K562 (cell line): ENCODE measurements around the gene ZNF467. TPM values are rescaled to one million over a fixed set of nuclear protein-coding genes. Genes with fewer than 3 reads are reported as not detected.

Experiments used
- CREBBP ChIP-seq: IDR thresholded peaks from one replicate; pipeline ENCODE4 v1.6.1; 2012; ENCODE audit warnings: low read depth, mild to moderate bottlenecking, control low read depth, inconsistent platforms, low read length
- FOXP1 ChIP-seq: sonication (generic); formaldehyde crosslinking; IDR thresholded peaks from 2 replicates; pipeline ENCODE4 v1.8.0; 2022; ENCODE audit warnings: mild to moderate bottlenecking, missing genetic modification reagents
- JUN ChIP-seq, 2 experiments: sonication (generic) in 1 of 2; formaldehyde crosslinking in 1 of 2; IDR thresholded peaks; 2 replicates each; pipeline versions ENCODE4 v1.6.1 to v1.8.0; 2012 to 2022; ENCODE audit warnings: borderline replicate concordance in 2 of 2, mild to moderate bottlenecking in 2 of 2, improper control_type of control experiment in 1 of 2, low read depth in 1 of 2, low read length in 1 of 2, missing genetic modification reagents in 1 of 2
- KAT8 ChIP-seq: fragments of 450-650 bp; IDR thresholded peaks from 2 replicates; pipeline ENCODE4 v1.6.1; 2016; ENCODE audit warnings: low read depth, mild to moderate bottlenecking
- SMC3 ChIP-seq: conservative IDR thresholded peaks from 2 replicates; pipeline ENCODE4 v1.6.1; 2011; ENCODE audit warnings: low read depth, low read length, improper control_type of control experiment; ENCODE audit not compliant: insufficient read depth
- STAT5A ChIP-seq: IDR thresholded peaks from 2 replicates; pipeline ENCODE4 v1.6.1; 2012; ENCODE audit warnings: low read length, inconsistent platforms, borderline replicate concordance
- TEAD4 ChIP-seq, 2 experiments: sonication (generic) in 1 of 2; formaldehyde crosslinking in 1 of 2; IDR thresholded peaks; 2 replicates each; pipeline versions ENCODE4 v1.6.1 to v1.8.0; 2012 to 2022; ENCODE audit warnings: borderline replicate concordance in 1 of 2, inconsistent platforms in 1 of 2, low read length in 1 of 2, mild to moderate bottlenecking in 1 of 2, missing genetic modification reagents in 1 of 2
- ZNF12 ChIP-seq: sonication (generic); formaldehyde crosslinking; IDR thresholded peaks from 2 replicates; pipeline ENCODE4 v1.4.0; 2020; ENCODE audit warnings: mild to moderate bottlenecking, missing genetic modification reagents
- ZNF174 ChIP-seq: fragments of 250-450 bp; sonication (Bioruptor Pico); IDR thresholded peaks from 2 replicates; pipeline ENCODE4 v1.4.0; 2020; ENCODE audit warnings: mild to moderate bottlenecking
- polyA plus RNA-seq, 8 experiments: library from polyadenylated mRNA; depleted of rRNA in 4 of 8; stranded (reverse) in 5 of 8; unstranded in 3 of 8; fragments of >200 nt; fragmentation: Nextera tagmentation in 2 of 8; fragmentation: Illumina TruSeq in 1 of 8; extraction: Ambion mirVana in 2 of 8; extraction: Trizol in 1 of 8; gene quantifications; 2 replicates each; pipeline versions ENCODE4 v1.2.1 to v1.2.3, GENCODE V29; 2011 to 2014; ENCODE audit warnings: inconsistent platforms in 1 of 8, missing spikeins in 1 of 8
- total RNA-seq, 7 experiments: library from RNA; depleted of rRNA in 6 of 7; stranded (reverse); fragments of >200 nt in 6 of 7; fragmentation: Illumina TruSeq in 2 of 7; extraction: Trizol in 2 of 7; gene quantifications; 2 replicates each; pipeline versions ENCODE4 v1.2.1 to v1.2.3, GENCODE V29; 2011 to 2021; ENCODE audit warnings: low replicate concordance in 1 of 7
- TF ChIP-seq, protein P1 (sequence below), 2 experiments: fragments of 450-650 bp; IDR thresholded peaks; 2 replicates each; pipeline ENCODE4 v1.6.1; 2016; ENCODE audit warnings: mild to moderate bottlenecking in 2 of 2, borderline replicate concordance in 1 of 2, low read depth in 1 of 2, moderate library complexity in 1 of 2
- TF ChIP-seq, protein P2 (sequence below): fragments of 200-800 bp; sonication (Bioruptor generic); IDR thresholded peaks from 2 replicates; pipeline ENCODE4 v1.6.1; 2017; ENCODE audit warnings: missing genetic modification characterization, missing compliant biosample characterization
- TF ChIP-seq, protein P3 (sequence below): fragments of 250-450 bp; sonication (Bioruptor Pico); IDR thresholded peaks from 2 replicates; pipeline ENCODE4 v1.4.0; 2020; ENCODE audit warnings: borderline replicate concordance
- TF ChIP-seq, protein P4 (sequence below): sonication (generic); formaldehyde crosslinking; IDR thresholded peaks from 2 replicates; pipeline ENCODE4 v1.8.1; 2023; ENCODE audit warnings: mild to moderate bottlenecking, missing genetic modification reagents, moderate library complexity

Gene ZNF467
- total and polyA plus RNA-seq, 9 of the 15 experiments (the other 6 are each of a cell fraction or from before 2014, with no cell fraction given) = 0.32 to 14.2 (median 1.7) TPM

DNA sequence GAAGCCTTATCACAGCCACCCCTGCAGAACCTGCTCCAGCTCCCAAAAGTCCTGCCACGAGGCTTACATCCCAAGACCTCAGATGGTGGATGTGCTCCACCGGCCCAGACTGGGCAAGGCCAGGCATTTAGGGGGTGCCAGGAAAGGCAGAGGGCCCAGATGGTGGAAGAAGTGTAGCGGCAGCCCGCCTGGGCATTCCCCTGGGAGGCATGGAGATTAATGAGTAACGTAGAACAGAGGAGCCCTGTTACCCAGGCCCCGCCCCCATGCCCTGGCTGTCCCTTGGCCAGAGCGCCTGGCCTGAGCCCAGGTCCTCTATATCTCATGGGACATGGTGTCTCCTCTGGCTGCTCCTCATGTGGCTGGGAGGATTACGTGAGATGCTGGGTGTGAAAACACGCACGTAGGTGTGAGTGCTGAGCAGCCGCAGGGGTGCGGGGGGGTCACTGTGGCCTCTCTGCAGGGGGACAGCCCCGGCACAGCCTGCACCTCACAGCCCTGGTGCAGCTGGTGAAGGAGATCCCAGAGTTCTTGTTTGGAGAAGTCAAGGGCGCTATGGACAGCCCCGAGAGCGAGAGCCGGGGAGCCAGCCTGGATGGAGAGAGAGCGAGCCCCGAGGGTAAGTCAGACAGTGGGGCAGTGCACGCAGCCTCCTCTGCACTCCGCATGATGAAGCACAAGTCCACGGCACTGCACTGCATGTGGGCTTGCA is 52.9 kb downstream of the ZNF467 start (continued):
- TF ChIP-seq, protein P1, sequence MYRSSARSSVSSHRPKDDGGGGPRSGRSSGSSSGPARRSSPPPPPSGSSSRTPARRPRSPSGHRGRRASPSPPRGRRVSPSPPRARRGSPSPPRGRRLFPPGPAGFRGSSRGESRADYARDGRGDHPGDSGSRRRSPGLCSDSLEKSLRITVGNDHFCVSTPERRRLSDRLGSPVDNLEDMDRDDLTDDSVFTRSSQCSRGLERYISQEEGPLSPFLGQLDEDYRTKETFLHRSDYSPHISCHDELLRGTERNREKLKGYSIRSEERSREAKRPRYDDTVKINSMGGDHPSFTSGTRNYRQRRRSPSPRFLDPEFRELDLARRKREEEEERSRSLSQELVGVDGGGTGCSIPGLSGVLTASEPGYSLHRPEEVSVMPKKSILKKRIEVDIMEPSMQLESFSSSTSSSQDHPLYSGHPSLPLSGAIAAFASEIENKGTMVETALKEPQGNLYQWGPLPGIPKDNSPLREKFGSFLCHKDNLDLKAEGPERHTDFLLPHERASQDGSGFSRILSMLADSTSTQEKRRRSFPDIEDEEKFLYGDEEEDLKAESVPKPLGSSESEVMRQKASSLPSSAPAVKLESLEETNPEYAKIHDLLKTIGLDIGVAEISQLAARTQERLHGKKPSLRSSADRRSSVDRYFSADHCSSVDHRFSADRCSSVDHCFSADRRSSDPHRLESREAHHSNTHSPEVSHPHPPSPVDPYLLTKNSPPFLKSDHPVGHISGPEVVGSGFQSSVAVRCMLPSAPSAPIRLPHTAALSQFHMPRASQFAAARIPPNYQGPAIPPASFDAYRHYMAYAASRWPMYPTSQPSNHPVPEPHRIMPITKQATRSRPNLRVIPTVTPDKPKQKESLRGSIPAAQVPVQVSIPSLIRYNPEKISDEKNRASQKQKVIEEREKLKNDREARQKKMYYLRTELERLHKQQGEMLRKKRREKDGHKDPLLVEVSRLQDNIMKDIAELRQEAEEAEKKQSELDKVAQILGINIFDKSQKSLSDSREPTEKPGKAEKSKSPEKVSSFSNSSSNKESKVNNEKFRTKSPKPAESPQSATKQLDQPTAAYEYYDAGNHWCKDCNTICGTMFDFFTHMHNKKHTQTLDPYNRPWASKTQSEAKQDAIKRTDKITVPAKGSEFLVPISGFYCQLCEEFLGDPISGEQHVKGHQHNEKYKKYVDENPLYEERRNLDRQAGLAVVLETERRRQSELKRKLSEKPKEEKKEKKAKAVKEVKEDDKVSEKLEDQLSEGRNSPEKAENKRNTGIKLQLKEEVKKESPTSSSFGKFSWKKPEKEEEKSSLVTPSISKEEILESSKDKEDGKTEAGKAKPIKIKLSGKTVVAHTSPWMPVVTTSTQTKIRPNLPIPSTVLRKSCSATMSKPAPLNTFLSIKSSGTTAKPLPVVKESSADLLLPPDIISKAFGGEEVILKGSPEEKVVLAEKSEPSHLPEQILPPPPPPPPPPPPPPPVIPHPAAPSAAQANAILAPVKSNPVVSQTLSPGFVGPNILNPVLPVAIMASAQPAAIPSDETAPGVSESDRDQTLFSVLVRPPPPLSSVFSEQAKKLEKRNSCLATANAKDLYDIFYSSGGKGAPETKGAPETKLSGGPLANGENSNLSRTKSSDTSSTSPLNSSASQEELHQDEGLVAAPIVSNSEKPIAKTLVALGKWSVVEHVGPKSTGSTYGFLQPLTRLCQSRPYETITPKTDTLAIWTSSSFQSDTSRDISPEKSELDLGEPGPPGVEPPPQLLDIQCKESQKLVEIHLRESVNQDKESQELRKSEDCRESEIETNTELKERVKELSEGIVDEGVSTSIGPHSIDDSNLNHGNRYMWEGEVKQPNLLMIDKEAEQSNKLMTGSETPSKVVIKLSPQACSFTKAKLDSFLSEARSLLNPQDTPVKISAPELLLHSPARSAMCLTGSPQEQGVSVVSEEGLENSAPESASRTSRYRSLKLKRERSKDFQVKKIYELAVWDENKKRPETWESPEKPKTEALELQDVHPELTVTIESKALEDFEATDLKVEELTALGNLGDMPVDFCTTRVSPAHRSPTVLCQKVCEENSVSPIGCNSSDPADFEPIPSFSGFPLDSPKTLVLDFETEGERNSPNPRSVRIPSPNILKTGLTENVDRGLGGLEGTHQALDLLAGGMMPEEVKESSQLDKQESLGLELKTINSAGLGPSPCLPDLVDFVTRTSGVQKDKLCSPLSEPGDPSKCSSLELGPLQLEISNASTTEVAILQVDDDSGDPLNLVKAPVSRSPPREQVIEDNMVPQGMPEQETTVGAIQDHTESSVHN (IDR thresholded peaks at IDR 0.05; ENCODE audit: borderline replicate concordance in 1 of 2, low read depth in 1 of 2) = no peak
- no peak for TF ChIP-seq CREBBP
- TF ChIP-seq STAT5A = no peak
- TF ChIP-seq, protein P2, sequence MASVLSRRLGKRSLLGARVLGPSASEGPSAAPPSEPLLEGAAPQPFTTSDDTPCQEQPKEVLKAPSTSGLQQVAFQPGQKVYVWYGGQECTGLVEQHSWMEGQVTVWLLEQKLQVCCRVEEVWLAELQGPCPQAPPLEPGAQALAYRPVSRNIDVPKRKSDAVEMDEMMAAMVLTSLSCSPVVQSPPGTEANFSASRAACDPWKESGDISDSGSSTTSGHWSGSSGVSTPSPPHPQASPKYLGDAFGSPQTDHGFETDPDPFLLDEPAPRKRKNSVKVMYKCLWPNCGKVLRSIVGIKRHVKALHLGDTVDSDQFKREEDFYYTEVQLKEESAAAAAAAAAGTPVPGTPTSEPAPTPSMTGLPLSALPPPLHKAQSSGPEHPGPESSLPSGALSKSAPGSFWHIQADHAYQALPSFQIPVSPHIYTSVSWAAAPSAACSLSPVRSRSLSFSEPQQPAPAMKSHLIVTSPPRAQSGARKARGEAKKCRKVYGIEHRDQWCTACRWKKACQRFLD (CRISPR knock-in tag) = no peak
- no peak for TF ChIP-seq KAT8
- no peak for TF ChIP-seq ZNF174 (CRISPR knock-in tag)
- no peak for TF ChIP-seq SMC3
- no peak for TF ChIP-seq TEAD4 (IDR thresholded peaks at IDR 0.05; ENCODE audit: low read length)
- peak; percentile 86 for TF ChIP-seq TEAD4 (CRISPR knock-in tag; IDR thresholded peaks at IDR 0.05; ENCODE audit: borderline replicate concordance)
- TF ChIP-seq JUN (IDR thresholded peaks at IDR 0.05; ENCODE audit: borderline replicate concordance, low read depth, low read length) = no peak
- TF ChIP-seq JUN (CRISPR knock-in tag; IDR thresholded peaks at IDR 0.05; ENCODE audit: borderline replicate concordance) = 0 out of 2 replicates have a peak, but pooled peaks have one; percentile 56
- TF ChIP-seq, protein P3, sequence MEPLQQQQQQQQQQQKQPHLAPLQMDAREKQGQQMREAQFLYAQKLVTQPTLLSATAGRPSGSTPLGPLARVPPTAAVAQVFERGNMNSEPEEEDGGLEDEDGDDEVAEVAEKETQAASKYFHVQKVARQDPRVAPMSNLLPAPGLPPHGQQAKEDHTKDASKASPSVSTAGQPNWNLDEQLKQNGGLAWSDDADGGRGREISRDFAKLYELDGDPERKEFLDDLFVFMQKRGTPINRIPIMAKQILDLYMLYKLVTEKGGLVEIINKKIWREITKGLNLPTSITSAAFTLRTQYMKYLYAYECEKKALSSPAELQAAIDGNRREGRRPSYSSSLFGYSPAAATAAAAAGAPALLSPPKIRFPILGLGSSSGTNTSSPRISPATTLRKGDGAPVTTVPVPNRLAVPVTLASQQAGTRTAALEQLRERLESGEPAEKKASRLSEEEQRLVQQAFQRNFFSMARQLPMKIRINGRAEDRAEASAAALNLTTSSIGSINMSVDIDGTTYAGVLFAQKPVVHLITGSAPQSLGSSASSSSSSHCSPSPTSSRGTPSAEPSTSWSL (CRISPR knock-in tag) = 0 out of 2 replicates have a peak, but pooled peaks have one; percentile 16
- TF ChIP-seq, protein P4, sequence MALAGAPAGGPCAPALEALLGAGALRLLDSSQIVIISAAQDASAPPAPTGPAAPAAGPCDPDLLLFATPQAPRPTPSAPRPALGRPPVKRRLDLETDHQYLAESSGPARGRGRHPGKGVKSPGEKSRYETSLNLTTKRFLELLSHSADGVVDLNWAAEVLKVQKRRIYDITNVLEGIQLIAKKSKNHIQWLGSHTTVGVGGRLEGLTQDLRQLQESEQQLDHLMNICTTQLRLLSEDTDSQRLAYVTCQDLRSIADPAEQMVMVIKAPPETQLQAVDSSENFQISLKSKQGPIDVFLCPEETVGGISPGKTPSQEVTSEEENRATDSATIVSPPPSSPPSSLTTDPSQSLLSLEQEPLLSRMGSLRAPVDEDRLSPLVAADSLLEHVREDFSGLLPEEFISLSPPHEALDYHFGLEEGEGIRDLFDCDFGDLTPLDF (CRISPR knock-in tag) = no peak
- no peak for TF ChIP-seq ZNF12 (CRISPR knock-in tag)
- TF ChIP-seq FOXP1 (CRISPR knock-in tag) = peak; percentile 59; the same call in 1 of the 2 replicates
